Heart left ventricle (tissue), 16 donors: ENCODE data around the gene PPP4R1. TPM values are rescaled to one million over a fixed set of nuclear protein-coding genes. Genes with fewer than 3 reads are reported as not detected.

Experiments
- ATAC-seq, 4 donors: fragments of 200-7000 bp; cut with Tn5 transposase; one replicate each; pipeline ENCODE4 v1.9.1; 2020 to 2022; ENCODE audit warnings: moderate library complexity in 4 of 4, mild to moderate bottlenecking in 3 of 4, moderate number of reproducible peaks in 1 of 4
- DNase-seq, 5 donors: peaks; one replicate each; pipeline ENCODE4 v3.0.0-alpha.2; 2020
- H3K27ac ChIP-seq, 12 donors: fragments of 200-600 bp; sonication (generic) in 4 of 12; one replicate each; pipeline versions ENCODE4 v1.5.0 to v1.8.0; 2016 to 2022; ENCODE audit warnings: mild to moderate bottlenecking in 2 of 12
- H3K27me3 ChIP-seq, 9 donors: fragments of 200-600 bp; sonication (generic) in 2 of 9; one replicate each; pipeline versions ENCODE4 v1.5.1 to v1.8.0; 2016 to 2022; ENCODE audit warnings: mild to moderate bottlenecking in 3 of 9
- H3K36me3 ChIP-seq, 9 donors: fragments of 200-600 bp; sonication (generic) in 2 of 9; one replicate each; pipeline versions ENCODE4 v1.5.0 to v1.8.0; 2018 to 2022; ENCODE audit warnings: mild to moderate bottlenecking in 2 of 9
- H3K4me1 ChIP-seq, 12 donors: fragments of 200-600 bp; sonication (generic) in 4 of 12; one replicate each; pipeline versions ENCODE4 v1.5.0 to v1.8.0; 2016 to 2022; ENCODE audit warnings: mild to moderate bottlenecking in 3 of 12
- H3K4me3 ChIP-seq, 12 donors: fragments of 200-600 bp; sonication (generic) in 4 of 12; one replicate each; pipeline versions ENCODE4 v1.5.0 to v1.8.0; 2017 to 2022; ENCODE audit warnings: mild to moderate bottlenecking in 9 of 12, moderate library complexity in 4 of 12
- H3K9me3 ChIP-seq, 12 donors: fragments of 200-600 bp; sonication (generic) in 4 of 12; one replicate each; pipeline versions ENCODE4 v1.5.0 to v1.8.0; 2016 to 2022; ENCODE audit warnings: mild to moderate bottlenecking in 1 of 12
- CTCF ChIP-seq, 12 donors: fragments of 200-600 bp; sonication (generic) in 4 of 12; IDR thresholded peaks; one replicate each; pipeline versions ENCODE4 v1.5.0 to v1.8.0; 2018 to 2022; ENCODE audit warnings: antibody characterized with exemption in 12 of 12, mild to moderate bottlenecking in 5 of 12
- POLR2A ChIP-seq, 2 donors: fragments of 450-650 bp; IDR thresholded peaks; one replicate each; pipeline ENCODE4 v1.6.1; 2017; ENCODE audit warnings: antibody characterized with exemption in 2 of 2, mild to moderate bottlenecking in 2 of 2, moderate library complexity in 2 of 2
- WGBS, 4 donors: extraction: QIAGEN DNeasy Blood & Tissue Kit in 2 of 4; methylation state at CpG; one replicate each; pipeline versions ENCODE4 v1.1.5 to v1.1.7; 2013 to 2018; 5-methylcytosine and 5-hydroxymethylcytosine counted together
- intact Hi-C, 10 donors: fragments of 100-400 bp; cut with DNase I; formaldehyde crosslinking; loops; one replicate each; pipeline versions ENCODE4 v1.11.1 to v1.14.2; 2022
- polyA plus RNA-seq, 2 donors: library from polyadenylated mRNA; stranded (reverse); fragments of 200-250 nt; gene quantifications; one replicate each; pipeline ENCODE4 v1.2.3, GENCODE V29; 2013
- total RNA-seq, 9 donors: library from RNA; depleted of rRNA in 2 of 9; stranded (reverse); fragments of >200 nt in 2 of 9; fragmentation: NEBNext Ultra II Directional in 3 of 9; extraction: Animal tissue kit (Norgen Biotek cat#: 25700) in 3 of 9; gene quantifications; one replicate each; pipeline versions ENCODE4 v1.1.0 to v1.2.4, GENCODE V29; 2016 to 2023
- donor health status: ischemic (EF 13 %, LVEDD 7.1; RV severe dilation, severe dysfunction).
- donor health status: healthy with polysubstance abuse.
- donor health status: DM: no; HTN: yes; CAD: no.
- donor health status: DM: no; HTN: no; CAD: no.
- donor health status: ischemic (EF 25% LVEDD 6.9; RV normal size, moderate dysfunction).
- donor health status: ischemic (EF 25% LVEDD 5.7; RV mildly dilated, moderate dysfunction).
- donor health status: healthy.
- donor health status: DM: yes; HTN: yes; CAD: no.
- donor health status: ischemic (EF 35%, LVEDD 5.7; RV mildly dilated, moderate dysfunction).
- donor health status: nonischemic (EF 11% LVEDD 7.7; RV severe dilation, severe dysfunction).
- donor health status: DM: yes; HTN: yes; CAD: no.
- donor health status: PGD.
- donor health status: ischemic (EF 29% LVEDD 5.4; RV normal size, mild dysfunction).
- donor health status: nonischemic (EF 23%, LVEDD 6.1; RV moderate dilation, normal function).

The PPP4R1 gene
- total and polyA plus RNA-seq, 11 donors, result 13.9 to 81.3 (median 59.8) TPM

GRCh38 chr18:9581667-9582066, 32.7 kb downstream of the PPP4R1 start:
- no peak for DNase-seq
- no peak for TF ChIP-seq POLR2A (IDR thresholded peaks at IDR 0.05)
- TF ChIP-seq CTCF (IDR thresholded peaks at IDR 0.05), result no peak
- H3K9me3 ChIP-seq, result peaks cover 0 to 7% (median 0%) of the 10 kb centered on the region in 12 donors
- H3K4me1 ChIP-seq, result peaks cover 0 to 2% (median 0%) of the 10 kb centered on the region in 12 donors
- no peak overlapping the region for H3K4me3 ChIP-seq
- H3K36me3 ChIP-seq, result peaks cover 0 to 99% (median 77%) of the 10 kb centered on the region in 9 donors
- WGBS, 4 donors, result 97 to 98% (median 97%) methylated on average over 7 of the region's 7 CpGs
- H3K27ac ChIP-seq, result no peak overlapping the region
- H3K27me3 ChIP-seq, result no peaks in the 10 kb centered on the region
- intact Hi-C loops, result loop anchor here in 1 of 10 donors (10.0 kb wide), 1 partner anchor 943 kb away; the partner anchor contains the start of gene NAPG
- ATAC-seq, result no peak

- peaks cover 0 to 7% (median 0%) of the 10 kb centered on the region in 12 donors for H3K9me3 ChIP-seq
- H3K4me3 ChIP-seq, result no peak overlapping the region
- peaks cover 0 to 9% (median 4%) of the 10 kb centered on the region in 12 donors for H3K4me1 ChIP-seq
- ATAC-seq, result no peak
- no peak for DNase-seq
- intact Hi-C loops, result loop anchor here in 9 of 10 donors (5.0 to 10.0 kb wide), 9 partner anchors 34 to 946 kb away; partner anchors contain the start of genes NAPG (in 3 of the 9), PPP4R1 (in 2 of the 9) and VAPA (in 1 of the 9)
- peaks cover 0 to 88% (median 70%) of the 10 kb centered on the region in 9 donors for H3K36me3 ChIP-seq
- H3K27me3 ChIP-seq, result no peaks in the 10 kb centered on the region
- TF ChIP-seq CTCF (IDR thresholded peaks at IDR 0.05) (no peak), POLR2A (IDR thresholded peaks at IDR 0.05) (no peak)
- H3K27ac ChIP-seq, result no peak overlapping the region
Observed at GRCh38 chr18:9578306-9578705, 36.1 kb downstream of the PPP4R1 start.

GRCh38 chr18:9577361-9577760, 37.0 kb downstream of the PPP4R1 start:
- peaks cover 0 to 7% (median 0%) of the 10 kb centered on the region in 12 donors for H3K9me3 ChIP-seq
- ATAC-seq (no peak), DNase-seq (no peak)
- WGBS, 4 donors, result 93 to 97% (median 94%) methylated on average over 9 of the region's 9 CpGs
- H3K4me3 ChIP-seq, result no peak overlapping the region
- intact Hi-C loops, result loop anchor here in 9 of 10 donors (5.0 to 10.0 kb wide), 9 partner anchors 35 to 947 kb away; partner anchors contain the start of genes NAPG (in 3 of the 9), PPP4R1 (in 2 of the 9) and VAPA (in 1 of the 9)
- H3K27ac ChIP-seq, result no peak overlapping the region
- TF ChIP-seq CTCF (IDR thresholded peaks at IDR 0.05) (no peak), POLR2A (IDR thresholded peaks at IDR 0.05) (no peak)
- H3K4me1 ChIP-seq, result peaks cover 0 to 9% (median 4%) of the 10 kb centered on the region in 12 donors
- no peaks in the 10 kb centered on the region for H3K27me3 ChIP-seq
- peaks cover 0 to 86% (median 65%) of the 10 kb centered on the region in 9 donors for H3K36me3 ChIP-seq

- Histone ChIP-seq H3K36me3 (peaks cover 0 to 86% (median 62%) of the 10 kb centered on the region in 9 donors), H3K27ac (peak overlapping the region in 7 of 12 donors; percentile 6 to 40 (median 23)), H3K4me1 (peaks cover 0 to 9% (median 4%) of the 10 kb centered on the region in 12 donors), H3K9me3 (no peaks in the 10 kb centered on the region), H3K4me3 (peak overlapping the region in 1 of 12 donors; percentile 6), H3K27me3 (no peaks in the 10 kb centered on the region)
- peak; percentile 73 to 95 (median 86) for TF ChIP-seq CTCF (IDR thresholded peaks at IDR 0.05)
- TF ChIP-seq POLR2A (IDR thresholded peaks at IDR 0.05), result no peak
- intact Hi-C loops, result loop anchor here (1.0 to 10.0 kb wide), 11 partner anchors 37 to 949 kb away; partner anchors contain the start of genes NAPG (in 3 of the 10), PPP4R1 (in 2 of the 10) and VAPA (in 1 of the 10)
- peak; percentile 96 to 99 (median 98) for ATAC-seq
- 2 to 8% (median 6%) methylated on average over 5 of the region's 5 CpGs for WGBS, 4 donors
- DNase-seq, result peak in 4 of 5 donors; percentile 80 to 88 (median 82)
Observed at GRCh38 chr18:9575558-9575957, 38.8 kb downstream of the PPP4R1 start.
